Embryonic facial prominence (tissue), 1 donor: ENCODE data around the gene RAB6A.

Experiments
- DNase-seq: peaks from one replicate; pipeline ENCODE4 v3.0.0-alpha.2; 2016; ENCODE audit errors: extremely low spot score

RAB6A gene

GRCh38 chr11:73654482-73655021, 106.3 kb downstream of the RAB6A start:
- DNase-seq = no peak

DNA sequence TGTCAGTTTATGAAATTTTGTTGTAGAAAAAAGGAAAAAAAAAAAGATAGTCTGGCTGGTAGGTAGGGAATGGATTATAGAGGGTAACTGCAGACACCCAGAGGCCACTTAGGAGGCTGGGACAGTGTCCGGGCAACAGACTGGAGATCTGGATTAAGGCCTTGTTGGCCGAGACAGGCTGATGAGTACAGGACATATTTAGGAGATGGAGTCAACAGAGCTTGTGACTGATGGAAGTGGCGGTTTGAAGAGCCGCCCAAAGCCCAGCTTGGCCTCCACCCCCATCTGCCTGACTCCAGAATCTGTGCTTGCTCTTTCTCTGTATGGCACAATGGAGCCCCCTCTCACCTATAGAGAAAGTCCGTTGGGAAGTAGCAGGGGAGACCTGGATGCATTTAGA, 106.9 kb downstream of the RAB6A start:
- no peak for DNase-seq

- no peak for DNase-seq
Measured at GRCh38 chr11:73652856-73653559, 107.9 kb downstream of the RAB6A start.

DNA sequence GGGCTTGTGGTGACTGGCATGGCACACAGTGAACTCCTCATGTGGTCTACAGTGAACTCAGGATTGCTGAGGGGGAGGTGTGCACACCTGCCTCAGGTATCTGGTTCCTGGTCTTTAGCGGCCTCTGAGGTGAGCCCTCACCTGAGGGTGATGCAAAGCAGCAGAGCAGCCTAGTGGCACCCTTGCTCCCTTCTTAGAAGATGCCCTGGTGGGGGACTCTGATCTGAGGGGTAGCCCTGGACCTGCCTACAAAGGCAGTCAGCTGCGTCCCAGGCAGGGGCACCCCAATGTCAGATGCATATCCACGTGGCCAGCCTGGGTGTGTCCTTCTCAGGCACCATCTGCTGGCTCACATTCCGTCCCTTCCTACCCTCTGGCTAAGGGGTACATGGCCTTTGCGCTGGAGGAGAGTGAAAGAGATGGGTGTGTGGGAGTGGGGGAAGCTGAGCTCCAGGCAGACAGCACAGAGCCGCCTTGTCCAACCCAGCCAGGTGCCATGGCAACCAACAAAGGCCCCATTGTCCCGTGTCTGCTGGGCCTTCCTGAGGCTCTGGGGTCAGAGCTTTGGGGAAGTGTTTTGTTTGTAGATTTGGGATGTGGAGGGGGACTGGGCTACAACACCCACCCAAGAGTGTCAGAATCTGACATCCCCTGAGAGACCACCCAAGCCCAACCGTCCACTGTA, 108.7 kb downstream of the RAB6A start:
- no peak for DNase-seq

- DNase-seq = no peak
Measured at GRCh38 chr11:73651661-73652045, 109.2 kb downstream of the RAB6A start.

GRCh38 chr11:73651252-73651651, 109.6 kb downstream of the RAB6A start:
- DNase-seq = no peak

- DNase-seq = no peak
Measured at GRCh38 chr11:73650400-73650799, 110.5 kb downstream of the RAB6A start.

- DNase-seq = no peak
Measured at GRCh38 chr11:73649206-73649605, 111.7 kb downstream of the RAB6A start.

GRCh38 chr11:73648571-73649046, 112.3 kb downstream of the RAB6A start:
- DNase-seq = no peak

GRCh38 chr11:73648121-73648520, 112.8 kb downstream of the RAB6A start:
- no peak for DNase-seq

DNA sequence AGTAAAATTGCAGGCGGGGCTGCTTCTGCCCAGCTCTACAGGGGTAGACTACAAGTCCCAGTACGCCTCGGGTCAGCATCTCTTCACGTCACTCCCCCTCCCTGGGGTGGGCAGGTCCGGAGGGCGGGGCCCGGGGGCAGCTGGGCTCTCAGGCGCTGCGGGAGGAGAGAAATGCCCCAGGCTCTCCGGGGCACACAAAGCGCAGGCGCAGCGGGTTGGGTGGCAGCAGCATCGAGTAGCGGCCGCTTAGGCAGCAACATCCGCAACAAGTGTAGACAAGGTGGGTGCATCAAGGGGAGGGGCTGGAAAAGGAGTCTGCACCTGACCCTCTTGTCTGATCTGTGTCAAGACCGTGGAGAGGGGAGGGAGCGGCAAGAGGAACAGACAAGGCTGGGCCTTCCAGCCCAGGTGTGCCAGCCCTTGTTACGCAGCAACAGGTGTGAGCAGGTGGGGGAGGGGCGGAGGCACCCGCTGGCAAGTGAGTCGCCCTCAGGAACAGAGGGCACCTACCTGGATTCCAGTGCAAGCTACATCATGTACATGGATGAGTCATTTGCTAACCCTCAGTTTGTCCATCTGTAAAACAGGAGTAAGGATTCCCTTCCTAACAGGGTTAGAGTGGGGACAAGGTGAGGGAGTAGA, 113.3 kb downstream of the RAB6A start:
- no peak for DNase-seq

DNA sequence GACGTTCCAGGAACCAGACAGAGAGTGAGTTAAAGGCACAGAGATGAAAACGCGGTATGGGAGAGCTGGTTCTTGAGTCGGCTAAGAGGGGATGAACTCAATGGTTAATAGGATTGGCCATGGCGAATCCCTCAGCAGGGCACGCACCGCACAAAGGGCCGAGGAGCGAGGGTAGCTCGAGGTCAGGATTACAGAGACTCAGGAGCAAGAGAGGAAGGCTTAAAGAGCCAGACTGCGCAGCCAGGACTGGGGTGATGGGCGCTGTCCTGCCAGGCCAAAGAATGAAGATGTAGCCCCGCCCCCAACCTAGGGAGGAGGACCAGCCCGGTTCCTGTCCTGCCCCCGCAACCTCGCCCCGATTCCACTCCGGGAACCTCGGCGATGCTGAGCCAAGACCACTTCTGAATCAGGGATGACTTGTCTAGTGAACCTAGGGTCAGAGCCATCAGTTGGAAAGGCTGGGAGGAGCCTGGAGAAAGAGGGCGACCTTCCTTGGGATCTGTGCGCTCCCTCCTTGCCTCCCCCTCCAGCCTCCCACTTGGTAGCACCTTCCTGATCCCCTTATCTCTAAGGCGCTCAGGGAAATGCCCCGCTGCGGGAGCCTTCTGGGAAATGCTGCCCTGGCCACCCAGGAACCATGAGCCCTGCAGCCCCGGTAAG, 114.8 kb downstream of the RAB6A start, which contains the start of gene PLEKHB1:
Gene PLEKHB1 (plus strand): TSS at position 610 of the 660 bp plus-strand sequence. CDS start 28 bp downstream, at position 638.
- no peak for DNase-seq

DNA sequence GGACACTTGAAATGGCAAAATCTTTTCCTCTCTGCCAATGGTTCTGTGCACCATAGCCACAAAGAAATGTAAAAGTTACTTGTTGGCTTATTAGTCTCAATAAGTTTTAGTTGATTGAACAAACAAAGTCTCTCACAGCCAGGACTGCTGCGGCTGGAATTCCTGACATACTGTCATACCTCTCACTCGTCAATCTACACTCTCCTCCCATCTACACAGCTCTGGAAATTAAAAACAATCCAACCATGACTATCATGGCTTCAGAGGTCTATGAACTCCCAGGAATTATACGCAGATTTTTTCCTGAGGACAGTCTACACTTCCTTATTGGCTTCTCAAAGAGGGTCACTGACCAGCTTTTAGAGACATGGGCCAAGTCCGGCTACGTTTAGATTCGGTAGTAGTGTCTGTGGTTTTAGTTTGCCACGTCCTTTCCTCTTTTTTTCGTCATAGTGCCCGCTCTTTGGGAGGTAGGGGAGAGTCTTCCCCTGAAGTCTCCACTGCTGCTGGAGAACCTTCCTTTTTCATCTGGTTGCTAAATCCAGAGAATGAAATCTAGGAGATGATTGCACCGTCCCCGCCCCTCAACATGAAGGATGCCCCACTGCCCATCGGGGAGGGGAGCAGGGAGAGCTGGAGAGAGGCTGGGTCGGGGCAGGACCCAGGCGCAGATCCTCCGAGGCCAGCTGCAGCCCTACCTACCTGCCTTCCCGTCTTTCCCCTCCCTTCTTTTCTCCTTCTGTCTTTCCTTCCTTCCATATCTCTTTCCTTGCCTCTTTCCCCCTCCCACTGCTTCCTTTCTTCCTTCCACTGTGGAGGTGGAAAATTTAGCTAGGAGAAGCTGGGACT, 115.5 kb downstream of the RAB6A start:
- DNase-seq = no peak

- no peak for DNase-seq
Measured at GRCh38 chr11:73641668-73642067, 119.2 kb downstream of the RAB6A start.

- no peak for DNase-seq
Measured at GRCh38 chr11:73640592-73640991, 120.3 kb downstream of the RAB6A start.

GRCh38 chr11:73637012-73637411, 123.9 kb downstream of the RAB6A start:
- DNase-seq = no peak

DNA sequence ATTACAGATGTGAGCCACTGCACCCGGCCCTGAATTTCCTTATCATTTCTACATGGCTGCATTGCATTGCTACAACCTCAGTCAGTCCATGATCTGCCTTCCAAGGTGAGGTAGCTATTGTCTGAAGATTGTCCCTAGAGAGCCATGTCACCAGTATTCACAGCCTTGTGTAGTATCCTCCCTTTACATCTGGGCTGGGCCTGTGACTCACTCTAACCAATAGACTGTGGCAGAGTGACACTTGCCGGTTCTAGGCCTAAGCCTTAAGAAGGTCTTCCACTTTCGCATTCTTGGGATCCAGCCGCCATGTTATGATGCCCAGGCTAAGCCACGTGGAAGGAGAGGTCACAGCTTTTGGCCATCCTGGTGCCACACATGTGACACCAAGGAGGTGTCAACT, 124.6 kb downstream of the RAB6A start:
- DNase-seq = no peak

- no peak for DNase-seq
Measured at GRCh38 chr11:73635721-73636120, 125.2 kb downstream of the RAB6A start.

DNA sequence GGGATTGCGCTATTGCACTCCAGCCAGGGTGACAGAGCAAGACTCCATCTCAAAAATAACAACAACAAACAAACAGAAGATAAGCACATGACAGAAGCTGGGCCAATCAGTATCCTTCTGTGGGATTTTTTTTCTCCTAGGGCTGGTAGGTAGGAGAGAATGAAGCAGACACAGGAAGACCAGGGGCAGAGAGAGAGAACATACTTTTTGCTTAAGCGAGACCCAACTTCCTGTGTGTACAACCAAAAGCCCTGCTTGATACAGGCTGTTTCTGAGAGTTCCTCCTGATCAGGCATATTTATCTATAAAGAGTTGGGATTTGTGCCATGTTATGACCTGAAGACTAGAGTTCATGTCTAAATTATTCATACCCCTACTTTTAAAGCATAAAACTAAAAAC, 126.9 kb downstream of the RAB6A start:
- DNase-seq = no peak

GRCh38 chr11:73632996-73633395, 127.9 kb downstream of the RAB6A start:
- no peak for DNase-seq

GRCh38 chr11:73629907-73630306, 131.0 kb downstream of the RAB6A start:
- no peak for DNase-seq
